ENCODE measurements around the gene CDC25B.
A peak's percentile ranks its signal among the peaks of the same experiment; 100 is the strongest.

DNA sequence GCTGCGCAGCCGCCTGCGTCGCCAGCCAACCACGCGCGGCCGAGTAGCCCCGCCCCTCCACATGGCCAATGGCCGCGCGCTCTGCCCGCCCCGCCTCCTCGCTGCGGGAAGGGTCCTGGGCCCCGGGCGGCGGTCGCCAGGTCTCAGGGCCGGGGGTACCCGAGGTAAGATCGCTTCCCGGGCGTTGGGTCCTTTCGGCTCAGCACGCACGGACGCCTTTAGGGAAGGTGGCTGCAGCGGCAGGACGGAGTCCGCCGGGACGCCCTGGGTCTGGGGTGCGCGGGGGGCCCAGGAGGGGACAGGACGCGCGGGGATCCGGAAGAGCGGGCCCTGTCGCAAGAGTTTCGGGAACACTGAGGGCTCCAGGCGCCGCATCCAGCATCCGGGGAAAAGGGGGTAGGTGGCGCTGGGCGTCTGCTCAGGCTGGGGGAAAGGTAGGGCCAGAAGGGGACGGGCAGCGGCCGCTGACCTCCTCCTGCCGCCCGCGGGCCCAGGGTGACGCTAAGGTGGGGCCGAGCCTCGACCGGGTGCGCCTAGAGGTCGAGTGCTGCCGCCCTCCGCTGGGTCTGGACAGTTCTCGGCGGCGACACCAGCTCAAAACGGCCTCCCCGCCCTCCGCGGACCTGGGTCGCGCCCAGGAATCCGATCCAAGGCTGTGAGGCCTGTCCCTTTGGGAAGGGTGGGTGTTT is 50.8 kb downstream of the CDC25B start, which contains the start of gene MAVS:
- TF ChIP-seq CTCF (IDR thresholded peaks at IDR 0.05; ENCODE audit: low read depth, low read length): no peak
- TF ChIP-seq MAX (IDR thresholded peaks at IDR 0.05; ENCODE audit: low read depth, low read length): peak; percentile 63
- peak; percentile 87 for TF ChIP-seq POLR2A (IDR thresholded peaks at IDR 0.05; ENCODE audit: extremely low read depth, insufficient read length)

Measured in NB4 (cell line).